ENCODE data around the gene KCNK6.

DNA sequence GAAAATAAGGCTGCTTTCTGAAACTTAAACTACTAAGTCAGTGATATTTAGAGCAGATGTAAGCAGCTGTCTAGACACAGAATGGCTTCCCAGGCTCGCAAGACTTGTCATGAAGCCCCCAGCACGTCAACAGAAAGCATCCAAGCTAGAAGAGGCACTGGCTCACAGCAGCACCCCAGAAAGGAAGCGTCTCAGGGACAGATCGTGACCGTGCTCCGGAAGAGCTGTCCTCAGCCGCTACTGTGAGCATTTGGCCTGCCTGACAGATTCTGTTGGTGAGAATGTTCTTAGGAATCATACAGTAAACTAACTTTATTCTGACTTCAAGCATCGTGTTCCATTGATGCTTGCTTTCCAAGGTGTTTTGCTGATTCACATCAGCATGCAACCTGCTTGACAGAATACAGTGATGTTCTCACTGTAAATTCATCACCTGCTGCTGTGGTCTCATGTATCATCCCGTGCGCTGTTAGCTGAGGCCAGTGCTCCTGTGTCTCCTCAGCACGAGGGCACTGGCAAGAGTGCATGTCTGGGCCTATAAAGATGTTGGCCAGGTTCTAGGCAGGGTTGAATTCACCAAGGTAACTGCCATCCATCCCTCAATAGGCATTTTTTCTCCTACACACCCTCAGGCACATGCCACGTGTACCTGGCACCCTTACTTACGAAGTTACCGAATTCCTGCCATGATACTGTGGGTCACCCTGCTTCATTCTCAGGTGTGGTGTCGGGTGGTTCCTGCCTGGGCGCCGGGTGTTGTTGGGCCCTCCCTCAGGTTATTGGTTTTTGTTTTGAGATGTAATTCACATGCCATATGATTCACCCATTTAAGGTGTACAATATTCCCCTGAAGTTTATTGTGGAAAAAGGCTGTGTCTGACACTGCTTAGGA is 39.4 kb upstream of the KCNK6 start:
- TF ChIP-seq, protein P1, sequence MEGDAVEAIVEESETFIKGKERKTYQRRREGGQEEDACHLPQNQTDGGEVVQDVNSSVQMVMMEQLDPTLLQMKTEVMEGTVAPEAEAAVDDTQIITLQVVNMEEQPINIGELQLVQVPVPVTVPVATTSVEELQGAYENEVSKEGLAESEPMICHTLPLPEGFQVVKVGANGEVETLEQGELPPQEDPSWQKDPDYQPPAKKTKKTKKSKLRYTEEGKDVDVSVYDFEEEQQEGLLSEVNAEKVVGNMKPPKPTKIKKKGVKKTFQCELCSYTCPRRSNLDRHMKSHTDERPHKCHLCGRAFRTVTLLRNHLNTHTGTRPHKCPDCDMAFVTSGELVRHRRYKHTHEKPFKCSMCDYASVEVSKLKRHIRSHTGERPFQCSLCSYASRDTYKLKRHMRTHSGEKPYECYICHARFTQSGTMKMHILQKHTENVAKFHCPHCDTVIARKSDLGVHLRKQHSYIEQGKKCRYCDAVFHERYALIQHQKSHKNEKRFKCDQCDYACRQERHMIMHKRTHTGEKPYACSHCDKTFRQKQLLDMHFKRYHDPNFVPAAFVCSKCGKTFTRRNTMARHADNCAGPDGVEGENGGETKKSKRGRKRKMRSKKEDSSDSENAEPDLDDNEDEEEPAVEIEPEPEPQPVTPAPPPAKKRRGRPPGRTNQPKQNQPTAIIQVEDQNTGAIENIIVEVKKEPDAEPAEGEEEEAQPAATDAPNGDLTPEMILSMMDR (IDR thresholded peaks at IDR 0.05) = no peak
- TF ChIP-seq POLR2AphosphoS5 (IDR thresholded peaks at IDR 0.05) = no peak

Data from breast epithelium (tissue), 3 donors.